ENCODE data around the gene RNF180. TPM values are rescaled to one million over a fixed set of nuclear protein-coding genes. Genes with fewer than 3 reads are reported as not detected.
"Not testable (repeated sequence)": the region's sequence is repeated elsewhere in the genome, so short reads cannot be mapped to it uniquely, and the experiment has no call there.

Gene RNF180
- total and polyA plus RNA-seq, 7 experiments from 2014 or later: not detected

GRCh38 chr5:64341340-64341739 is 175.7 kb downstream of the RNF180 start:
- H3K4me1 Mint-ChIP-seq: no peaks in the 10 kb centered on the region
- ChIA-PET POLR2A (no interaction called here), CTCF (no interaction called here)
- H3K27me3 Mint-ChIP-seq: no peaks in the 10 kb centered on the region
- DNase-seq (no peak), ATAC-seq (no peak)
- H3K9me3 Mint-ChIP-seq: peaks cover 0 to 30% (median 6%) of the 10 kb centered on the region in 11 donors
- Histone ChIP-seq H3K9me3 (ENCODE audit: control insufficient read depth in 2 of 3, low read length in 3 of 3) (no peaks in the 10 kb centered on the region), H3K27me3 (ENCODE audit: control insufficient read depth in 2 of 2, insufficient read depth in 2 of 2, low read length in 2 of 2) (no peaks in the 10 kb centered on the region), H3K27ac (ENCODE audit: low read depth, low read length) (no peak overlapping the region), H3K4me3 (ENCODE audit: low read length) (no peak overlapping the region), H3K4me1 (ENCODE audit: control insufficient read depth in 2 of 2, insufficient read depth in 2 of 2, low read length in 2 of 2) (no peaks in the 10 kb centered on the region), H3K36me3 (ENCODE audit: control insufficient read depth in 2 of 3, insufficient read depth in 3 of 3, low read length in 3 of 3) (no peaks in the 10 kb centered on the region)
- no peak overlapping the region for H3K4me3 Mint-ChIP-seq
- no peaks in the 10 kb centered on the region for H3K36me3 Mint-ChIP-seq
- intact Hi-C loops (cut with micrococcal nuclease): no loop called here
- no peak overlapping the region for H3K27ac Mint-ChIP-seq

- Histone ChIP-seq H3K27me3 (ENCODE audit: control insufficient read depth in 2 of 2, insufficient read depth in 2 of 2, low read length in 2 of 2) (no peaks in the 10 kb centered on the region), H3K36me3 (ENCODE audit: control insufficient read depth in 2 of 3, insufficient read depth in 3 of 3, low read length in 3 of 3) (no peaks in the 10 kb centered on the region), H3K9me3 (ENCODE audit: control insufficient read depth in 2 of 3, low read length in 3 of 3) (no peaks in the 10 kb centered on the region), H3K27ac (ENCODE audit: low read depth, low read length) (no peak overlapping the region), H3K4me3 (ENCODE audit: low read length) (no peak overlapping the region), H3K4me1 (ENCODE audit: control insufficient read depth in 2 of 2, insufficient read depth in 2 of 2, low read length in 2 of 2) (no peaks in the 10 kb centered on the region)
- no peaks in the 10 kb centered on the region for H3K36me3 Mint-ChIP-seq
- ChIA-PET POLR2A (no interaction called here), CTCF (no interaction called here)
- peaks cover 0 to 25% (median 6%) of the 10 kb centered on the region in 11 donors for H3K9me3 Mint-ChIP-seq
- intact Hi-C loops (cut with micrococcal nuclease): no loop called here
- H3K27ac Mint-ChIP-seq: no peak overlapping the region
- no peak for DNase-seq
- H3K4me3 Mint-ChIP-seq: no peak overlapping the region
- no peak for ATAC-seq
- no peaks in the 10 kb centered on the region for H3K4me1 Mint-ChIP-seq
- H3K27me3 Mint-ChIP-seq: no peaks in the 10 kb centered on the region
These were observed 178.9 kb downstream of the RNF180 start for GRCh38 chr5:64344501-64344900.

GRCh38 chr5:64347309-64347708 is 181.7 kb downstream of the RNF180 start:
- H3K9me3 Mint-ChIP-seq: peaks cover 0 to 19% (median 7%) of the 10 kb centered on the region in 11 donors
- ATAC-seq (no peak), DNase-seq (no peak)
- Histone ChIP-seq H3K4me1 (ENCODE audit: control insufficient read depth in 2 of 2, insufficient read depth in 2 of 2, low read length in 2 of 2) (no peaks in the 10 kb centered on the region), H3K36me3 (ENCODE audit: control insufficient read depth in 2 of 3, insufficient read depth in 3 of 3, low read length in 3 of 3) (no peaks in the 10 kb centered on the region), H3K27ac (ENCODE audit: low read depth, low read length) (no peak overlapping the region), H3K9me3 (ENCODE audit: control insufficient read depth in 2 of 3, low read length in 3 of 3) (no peaks in the 10 kb centered on the region), H3K27me3 (ENCODE audit: control insufficient read depth in 2 of 2, insufficient read depth in 2 of 2, low read length in 2 of 2) (no peaks in the 10 kb centered on the region), H3K4me3 (ENCODE audit: low read length) (no peak overlapping the region)
- ChIA-PET POLR2A (no interaction called here), CTCF (no interaction called here)
- no peak overlapping the region for H3K27ac Mint-ChIP-seq
- H3K36me3 Mint-ChIP-seq: no peaks in the 10 kb centered on the region
- H3K4me1 Mint-ChIP-seq: no peaks in the 10 kb centered on the region
- no peaks in the 10 kb centered on the region for H3K27me3 Mint-ChIP-seq
- no peak overlapping the region for H3K4me3 Mint-ChIP-seq
- intact Hi-C loops (cut with micrococcal nuclease): no loop called here

- no peak for ATAC-seq
- DNase-seq: no peak
- Mint-ChIP-seq H3K4me3 (no peak overlapping the region), H3K27me3 (no peaks in the 10 kb centered on the region), H3K27ac (no peak overlapping the region), H3K4me1 (no peaks in the 10 kb centered on the region), H3K9me3 (peaks cover 0 to 37% (median 13%) of the 10 kb centered on the region in 11 donors), H3K36me3 (no peaks in the 10 kb centered on the region)
- no peaks in the 10 kb centered on the region for H3K4me1 ChIP-seq (ENCODE audit: control insufficient read depth in 2 of 2, insufficient read depth in 2 of 2, low read length in 2 of 2)
- H3K27me3 ChIP-seq (ENCODE audit: control insufficient read depth in 2 of 2, insufficient read depth in 2 of 2, low read length in 2 of 2): no peaks in the 10 kb centered on the region
- peaks cover 0 to 5% (median 0%) of the 10 kb centered on the region in 3 experiments for H3K9me3 ChIP-seq (ENCODE audit: control insufficient read depth in 2 of 3, low read length in 3 of 3)
- intact Hi-C loops (cut with micrococcal nuclease): no loop called here
- CTCF ChIA-PET: no interaction called here
- POLR2A ChIA-PET: no interaction called here
- no peak overlapping the region for H3K27ac ChIP-seq (ENCODE audit: low read depth, low read length)
- H3K4me3 ChIP-seq (ENCODE audit: low read length): no peak overlapping the region
- no peaks in the 10 kb centered on the region for H3K36me3 ChIP-seq (ENCODE audit: control insufficient read depth in 2 of 3, insufficient read depth in 3 of 3, low read length in 3 of 3)
These were observed 198.8 kb downstream of the RNF180 start for GRCh38 chr5:64364426-64364825.

GRCh38 chr5:64384765-64385164 is 219.1 kb downstream of the RNF180 start:
- Histone ChIP-seq H3K4me1 (ENCODE audit: control insufficient read depth in 2 of 2, insufficient read depth in 2 of 2, low read length in 2 of 2) (no peaks in the 10 kb centered on the region), H3K27me3 (ENCODE audit: control insufficient read depth in 2 of 2, insufficient read depth in 2 of 2, low read length in 2 of 2) (no peaks in the 10 kb centered on the region), H3K36me3 (ENCODE audit: control insufficient read depth in 2 of 3, insufficient read depth in 3 of 3, low read length in 3 of 3) (no peaks in the 10 kb centered on the region), H3K4me3 (ENCODE audit: low read length) (no peak overlapping the region), H3K27ac (ENCODE audit: low read depth, low read length) (no peak overlapping the region), H3K9me3 (ENCODE audit: control insufficient read depth in 2 of 3, low read length in 3 of 3) (no peaks in the 10 kb centered on the region)
- intact Hi-C loops (cut with micrococcal nuclease): no loop called here
- H3K27ac Mint-ChIP-seq: no peak overlapping the region
- ChIA-PET POLR2A (no interaction called here), CTCF (no interaction called here)
- peaks cover 0 to 3% (median 0%) of the 10 kb centered on the region in 7 donors for H3K4me1 Mint-ChIP-seq
- H3K9me3 Mint-ChIP-seq: peaks cover 0 to 6% (median 0%) of the 10 kb centered on the region in 11 donors
- H3K36me3 Mint-ChIP-seq: no peaks in the 10 kb centered on the region
- ATAC-seq (no peak), DNase-seq (no peak)
- H3K27me3 Mint-ChIP-seq: no peaks in the 10 kb centered on the region
- H3K4me3 Mint-ChIP-seq: no peak overlapping the region

GRCh38 chr5:64397552-64397951 is 231.9 kb downstream of the RNF180 start:
- ATAC-seq (no peak), DNase-seq (no peak)
- no peaks in the 10 kb centered on the region for H3K4me1 ChIP-seq (ENCODE audit: control insufficient read depth in 2 of 2, insufficient read depth in 2 of 2, low read length in 2 of 2)
- CTCF ChIA-PET: no interaction called here
- Mint-ChIP-seq H3K27ac (no peak overlapping the region), H3K9me3 (peaks cover 0 to 31% (median 8%) of the 10 kb centered on the region in 11 donors), H3K4me1 (no peaks in the 10 kb centered on the region), H3K27me3 (no peaks in the 10 kb centered on the region), H3K36me3 (no peaks in the 10 kb centered on the region), H3K4me3 (no peak overlapping the region)
- no peak overlapping the region for H3K27ac ChIP-seq (ENCODE audit: low read depth, low read length)
- no peaks in the 10 kb centered on the region for H3K36me3 ChIP-seq (ENCODE audit: control insufficient read depth in 2 of 3, insufficient read depth in 3 of 3, low read length in 3 of 3)
- H3K9me3 ChIP-seq (ENCODE audit: control insufficient read depth in 2 of 3, low read length in 3 of 3): peaks cover 0 to 4% (median 0%) of the 10 kb centered on the region in 3 experiments
- H3K27me3 ChIP-seq (ENCODE audit: control insufficient read depth in 2 of 2, insufficient read depth in 2 of 2, low read length in 2 of 2): no peaks in the 10 kb centered on the region
- no peak overlapping the region for H3K4me3 ChIP-seq (ENCODE audit: low read length)
- intact Hi-C loops (cut with micrococcal nuclease): no loop called here
- POLR2A ChIA-PET: no interaction called here

GRCh38 chr5:64398735-64399134 is 233.1 kb downstream of the RNF180 start:
- H3K27me3 ChIP-seq (ENCODE audit: control insufficient read depth in 2 of 2, insufficient read depth in 2 of 2, low read length in 2 of 2); H3K4me1 ChIP-seq (ENCODE audit: control insufficient read depth in 2 of 2, insufficient read depth in 2 of 2, low read length in 2 of 2); H3K9me3 ChIP-seq (ENCODE audit: control insufficient read depth in 2 of 3, low read length in 3 of 3); H3K27me3 Mint-ChIP-seq; H3K4me3 Mint-ChIP-seq; DNase-seq; H3K4me1 Mint-ChIP-seq; CTCF ChIA-PET; POLR2A ChIA-PET; H3K4me3 ChIP-seq (ENCODE audit: low read length); H3K36me3 Mint-ChIP-seq; H3K27ac Mint-ChIP-seq; ATAC-seq; H3K27ac ChIP-seq (ENCODE audit: low read depth, low read length); intact Hi-C loops (cut with micrococcal nuclease); H3K36me3 ChIP-seq (ENCODE audit: control insufficient read depth in 2 of 3, insufficient read depth in 3 of 3, low read length in 3 of 3): not testable (repeated sequence)
- H3K9me3 Mint-ChIP-seq: peaks cover 0 to 26% (median 8%) of the 10 kb centered on the region in 11 donors
